GM12878 (cell line): Measurements from ENCODE around the gene TULP1. TPM values are rescaled to one million over a fixed set of nuclear protein-coding genes. Genes with fewer than 3 reads are reported as not detected.
A peak's percentile ranks its signal among the peaks of the same experiment; 100 is the strongest.

Source experiments
- ATAC-seq: fragments of 200-7000 bp; cut with Tn5 transposase; 3 replicates; pipeline ENCODE4 v1.9.1; 2020; ENCODE audit warnings: mild to moderate bottlenecking, moderate library complexity
- BruUV-seq: library from RNA; stranded (reverse); fragments of 400-500 nt; replicated peaks from 2 replicates; lab custom pipeline; 2021; lab: Mats Ljungman, UMichigan
- CTCF ChIA-PET: fragments of 300-600 bp; sonication (Branson Sonifier 250); formaldehyde crosslinking; extraction: SDS; loops from one replicate; lab custom pipeline; 2021; ENCODE audit warnings: inconsistent platforms; lab: Yijun Ruan, JAX
- POLR2A ChIA-PET: fragments of 350-600 bp; formaldehyde crosslinking; extraction: SDS; loops from one replicate; lab custom pipeline; 2021; ENCODE audit warnings: inconsistent platforms; lab: Charles Lee
- RAD21 ChIA-PET: fragments of 300-600 bp; sonication (Branson Sonifier 250); formaldehyde crosslinking; loops from one replicate; lab custom pipeline; 2023; ENCODE audit warnings: antibody characterized with exemption; ENCODE audit not compliant: unreplicated experiment; lab: Charles Lee
- SMC1A ChIA-PET: fragments of 300-600 bp; sonication (Branson Sonifier 250); formaldehyde crosslinking; loops from one replicate; lab custom pipeline; 2023; ENCODE audit not compliant: unreplicated experiment, uncharacterized antibody; lab: Charles Lee
- DNase-seq: peaks from one replicate; pipeline ENCODE4 v3.0.0-alpha.2; 2011; ENCODE audit warnings: low read depth, low spot score
- FAIRE-seq: peaks from 3 replicates; lab custom pipeline; 2011; peaks lifted over from hg19 to GRCh38; lab: Jason Lieb, UNC
- H2AFZ ChIP-seq: 2 replicates; pipeline ENCODE4 v1.6.0; 2011; ENCODE audit warnings: low read depth, low read length, control low read depth; ENCODE audit not compliant: control insufficient read depth
- H3K27ac ChIP-seq: 2 replicates; pipeline ENCODE4 v1.5.1; 2011; ENCODE audit warnings: control low read depth; ENCODE audit not compliant: control insufficient read depth, insufficient read depth
- H3K27me3 ChIP-seq, 2 experiments: replicated peaks in 1 of 2; 2 replicates each; pipeline versions ENCODE4 v1.6.0 to v1.6.1; 2011; ENCODE audit warnings: low read length in 1 of 2; ENCODE audit not compliant: control insufficient read depth in 2 of 2, insufficient read depth in 2 of 2
- H3K36me3 ChIP-seq, 2 experiments: 2 replicates each; pipeline ENCODE4 v1.5.1; 2011; ENCODE audit warnings: low read length in 1 of 2; ENCODE audit not compliant: control insufficient read depth in 2 of 2, insufficient read depth in 2 of 2
- H3K4me1 ChIP-seq: 2 replicates; pipeline ENCODE4 v1.6.1; 2011; ENCODE audit warnings: mild to moderate bottlenecking, low read length, moderate library complexity, mixed read lengths; ENCODE audit not compliant: control insufficient read depth, insufficient read depth
- H3K4me2 ChIP-seq: 2 replicates; pipeline ENCODE4 v1.6.0; 2011; ENCODE audit warnings: control low read depth; ENCODE audit not compliant: control insufficient read depth, insufficient read depth
- H3K4me3 ChIP-seq: fragments of 200-600 bp; sonication (generic); 2 replicates; pipeline ENCODE4 v1.5.1; 2016
- H3K79me2 ChIP-seq: 2 replicates; pipeline ENCODE4 v1.6.0; 2011; ENCODE audit warnings: low read length; ENCODE audit not compliant: control insufficient read depth, insufficient read depth
- H3K9ac ChIP-seq: 2 replicates; pipeline ENCODE4 v1.8.0; 2011; ENCODE audit warnings: low read length, control low read depth, mixed read lengths; ENCODE audit not compliant: control insufficient read depth, insufficient read depth
- H3K9me3 ChIP-seq: replicated peaks from 3 replicates; pipeline ENCODE4 v1.5.1; 2011; ENCODE audit warnings: mild to moderate bottlenecking, low read length; ENCODE audit not compliant: control insufficient read depth, insufficient read depth
- H4K20me1 ChIP-seq: 2 replicates; pipeline ENCODE4 v1.6.0; 2011; ENCODE audit not compliant: control insufficient read depth, insufficient read depth
- NFXL1 ChIP-seq: fragments of 450-650 bp; IDR thresholded peaks from 2 replicates; pipeline ENCODE4 v1.6.1; 2017; ENCODE audit warnings: antibody characterized with exemption, mild to moderate bottlenecking, borderline replicate concordance
- RB1 ChIP-seq: fragments of 450-650 bp; formaldehyde crosslinking; IDR thresholded peaks from 2 replicates; pipeline ENCODE4 v1.6.1; 2017; ENCODE audit warnings: mild to moderate bottlenecking, borderline replicate concordance
- SUZ12 ChIP-seq: fragments of 200-600 bp; sonication (generic); IDR thresholded peaks from one replicate; pipeline ENCODE4 v1.6.1; 2018; ENCODE audit warnings: antibody characterized with exemption, mild to moderate bottlenecking; ENCODE audit not compliant: unreplicated experiment
- ZBTB33 ChIP-seq: fragments of 450-650 bp; IDR thresholded peaks from 2 replicates; pipeline ENCODE4 v1.6.1; 2017; ENCODE audit warnings: mild to moderate bottlenecking
- WGBS: methylation state at CpG from one replicate; pipeline ENCODE4 v1.1.6; 2016; ENCODE audit warnings: low lambda C conversion rate; ENCODE audit not compliant: insufficient replicate concordance, insufficient coverage; ENCODE audit errors: missing lambda C conversion rate; 5-methylcytosine and 5-hydroxymethylcytosine counted together
- in situ Hi-C: fragments of 300-500 bp; cut with MboI; formaldehyde crosslinking; loops from 9 replicates; pipeline ENCODE4 v1.14.3; 2018; ENCODE audit warnings: mixed read lengths
- intact Hi-C: fragments of 100-400 bp; cut with micrococcal nuclease; formaldehyde crosslinking; loops from one replicate; pipeline ENCODE4 v1.14.2; 2022; ENCODE audit not compliant: unreplicated experiment
- polyA plus RNA-seq, 11 experiments: library from polyadenylated mRNA; depleted of rRNA in 4 of 11; unstranded in 6 of 11; stranded (reverse) in 5 of 11; fragments of >200 nt; fragmentation: Nextera tagmentation in 4 of 11; fragmentation: Illumina TruSeq in 1 of 11; extraction: Ambion mirVana in 4 of 11; extraction: Trizol in 1 of 11; gene quantifications; 1 replicate in 1 of 11; 2 replicates in 10 of 11; pipeline versions ENCODE4 v1.2.1 to v1.2.3, GENCODE V29; 2011 to 2016; ENCODE audit warnings: inconsistent platforms in 2 of 11, missing spikeins in 2 of 11, low read depth in 1 of 11
- total RNA-seq, 4 experiments: library from RNA; depleted of rRNA in 3 of 4; stranded (reverse); fragments of >200 nt in 3 of 4; fragmentation: Illumina TruSeq in 1 of 4; extraction: Trizol in 1 of 4; gene quantifications; 2 replicates each; pipeline versions ENCODE4 v1.2.1 to v1.2.3, GENCODE V29; 2013 to 2021

The TULP1 gene
- total and polyA plus RNA-seq, 10 of the 15 experiments (the other 5 are each of a cell fraction or from before 2014, with no cell fraction given) = not detected

DNA sequence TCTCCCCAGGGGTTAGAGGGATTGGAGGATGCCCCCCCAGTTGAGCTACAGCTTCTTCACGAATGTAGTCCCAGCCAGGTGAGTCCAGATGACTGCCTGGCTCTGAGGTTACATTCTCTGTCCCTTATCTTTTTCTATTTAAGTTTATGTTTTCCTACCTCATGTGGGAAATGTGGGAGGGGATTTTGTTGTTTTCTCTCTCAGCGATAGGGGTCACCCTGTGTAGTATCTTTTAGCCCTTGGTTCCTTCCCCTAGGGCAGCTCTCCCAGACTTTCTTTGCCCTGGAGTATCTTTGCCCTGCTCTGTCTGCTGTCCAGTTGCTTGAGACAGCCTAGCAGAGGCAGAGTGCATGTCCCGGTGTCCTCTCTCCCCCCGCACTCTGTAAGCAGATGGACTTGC, 54.8 kb downstream of the TULP1 start:
- Histone ChIP-seq H3K9me3 (no peaks in the 10 kb centered on the region), H3K36me3 (peaks cover 2 to 10% of the 10 kb centered on the region in 2 experiments; a peak in 3 of 4 replicates), H3K4me2 (no peak overlapping the region), H3K9ac (no peak overlapping the region), H4K20me1 (no peaks in the 10 kb centered on the region), H3K27ac (no peak overlapping the region), H3K79me2 (peaks cover 1% of the 10 kb centered on the region; the same call in 1 of the 2 replicates), H2AFZ (no peak overlapping the region), H3K4me3 (no peak overlapping the region), H3K27me3 (no peaks in the 10 kb centered on the region), H3K4me1 (peaks cover 7% of the 10 kb centered on the region)
- ChIA-PET RAD21 (interaction anchor here (0.6 to 1.5 kb wide), 5 partner anchors 8 to 155 kb away, joined by 3 to 4 read pairs (median 3); partner anchors contain the start of gene PPARD), CTCF (interaction anchor here (0.9 to 1.6 kb wide), 5 partner anchors 8 to 113 kb away, joined by 3 to 6 read pairs (median 3); no protein-coding TSS in a partner anchor), POLR2A (no interaction called here), SMC1A (interaction anchor here (1.2 to 1.5 kb wide), 3 partner anchors 10 to 14 kb away, joined by 3 to 4 read pairs (median 3); partner anchors contain the start of gene RPL10A)
- FAIRE-seq (no peak), DNase-seq (no peak), ATAC-seq (no peak)
- 91% methylated on average over 4 of the region's 4 CpGs for WGBS
- intact Hi-C loops (no loop called here), in situ Hi-C loops (no loop called here)
- BruUV-seq = no TSS peak
- TF ChIP-seq NFXL1 (no peak), SUZ12 (no peak)

DNA sequence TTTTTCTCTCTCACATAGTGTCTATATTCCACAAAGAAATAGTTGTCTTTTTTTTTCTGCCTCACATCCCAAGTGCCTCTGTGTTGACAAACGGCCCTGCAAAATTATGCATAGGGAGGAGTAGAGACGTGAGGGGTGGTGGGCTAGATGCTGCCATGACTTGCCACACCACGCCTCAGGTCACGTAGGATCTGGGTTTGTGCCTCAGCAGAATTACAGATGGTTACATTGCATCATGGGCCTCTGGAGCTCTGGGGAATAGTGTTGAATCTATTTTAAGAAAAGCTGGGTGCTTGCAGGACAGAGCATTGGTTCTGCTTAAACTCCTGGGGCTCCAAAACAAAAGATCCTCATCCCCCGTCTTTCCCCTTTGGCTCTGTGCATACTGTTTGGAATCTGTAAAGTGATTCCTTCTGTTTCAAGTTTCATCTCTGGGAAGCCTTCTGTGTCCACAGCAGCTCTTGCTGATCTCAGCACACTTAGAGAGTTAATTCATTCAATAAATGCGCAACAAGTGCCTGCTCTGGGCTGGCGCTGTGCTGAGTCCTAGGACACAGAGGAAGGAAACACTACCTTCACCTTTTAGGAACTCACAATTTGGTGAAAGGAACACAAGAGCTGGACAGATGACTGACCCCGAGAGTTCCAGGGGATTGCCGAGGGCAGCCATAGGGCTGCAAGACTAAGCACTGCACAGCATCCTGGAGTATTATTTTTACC, 58.1 kb downstream of the TULP1 start:
- Histone ChIP-seq H4K20me1 (no peaks in the 10 kb centered on the region), H3K4me1 (peaks cover 10% of the 10 kb centered on the region), H2AFZ (no peak overlapping the region)
- FAIRE-seq = no peak
- POLR2A ChIA-PET = interaction anchor here (0.6 to 0.9 kb wide), 2 partner anchors 11 to 136 kb away, joined by 3 to 4 read pairs; no protein-coding TSS in a partner anchor
- in situ Hi-C loops = loop anchor here (5.0 kb wide), 1 partner anchor 112 kb away; the partner anchor contains the start of gene PPARD
- intact Hi-C loops = no loop called here
- TF ChIP-seq ZBTB33 = no peak
- no peak for TF ChIP-seq RB1
- TF ChIP-seq, all 136 proteins: peak for 0
- H3K4me2 ChIP-seq = peak overlapping the region; percentile 9; the same call in 1 of the 2 replicates
- peaks cover 2 to 6% of the 10 kb centered on the region in 2 experiments; a peak in 3 of 4 replicates for H3K36me3 ChIP-seq
- no peak overlapping the region for H3K9ac ChIP-seq
- H3K9me3 ChIP-seq = no peaks in the 10 kb centered on the region
- BruUV-seq = no TSS peak
- ChIA-PET RAD21 (interaction anchor here (1.1 to 8.7 kb wide), 2 partner anchors 111 to 282 kb away, joined by 3 to 125 read pairs; partner anchors contain the start of gene PPARD), CTCF (interaction anchor here (1.0 to 1.8 kb wide), 2 partner anchors 13 to 127 kb away, joined by 3 to 10 read pairs; partner anchors contain the start of gene RPL10A), SMC1A (interaction anchor here (0.7 to 1.8 kb wide), 2 partner anchors 17 to 63 kb away, joined by 4 to 7 read pairs; no protein-coding TSS in a partner anchor)
- DNase-seq (no peak), ATAC-seq (no peak)
- no peak overlapping the region for H3K27ac ChIP-seq
- H3K79me2 ChIP-seq = peaks cover 4% of the 10 kb centered on the region
- no peak overlapping the region for H3K4me3 ChIP-seq
- 0 out of 4 replicates have a peak, but pooled peaks cover 0 to 3% of the 10 kb centered on the region in 2 experiments for H3K27me3 ChIP-seq
- WGBS = 96% methylated on average over 9 of the region's 9 CpGs
